Measurements from ENCODE around the gene TP73. TPM values are rescaled to one million over a fixed set of nuclear protein-coding genes. Genes with fewer than 3 reads are reported as not detected.
A peak's percentile ranks its signal among the peaks of the same experiment; 100 is the strongest.

The TP73 gene
- total and polyA plus RNA-seq, 11 donors = 0.01 to 0.53 (median 0.15) TPM; not detected in 6

DNA sequence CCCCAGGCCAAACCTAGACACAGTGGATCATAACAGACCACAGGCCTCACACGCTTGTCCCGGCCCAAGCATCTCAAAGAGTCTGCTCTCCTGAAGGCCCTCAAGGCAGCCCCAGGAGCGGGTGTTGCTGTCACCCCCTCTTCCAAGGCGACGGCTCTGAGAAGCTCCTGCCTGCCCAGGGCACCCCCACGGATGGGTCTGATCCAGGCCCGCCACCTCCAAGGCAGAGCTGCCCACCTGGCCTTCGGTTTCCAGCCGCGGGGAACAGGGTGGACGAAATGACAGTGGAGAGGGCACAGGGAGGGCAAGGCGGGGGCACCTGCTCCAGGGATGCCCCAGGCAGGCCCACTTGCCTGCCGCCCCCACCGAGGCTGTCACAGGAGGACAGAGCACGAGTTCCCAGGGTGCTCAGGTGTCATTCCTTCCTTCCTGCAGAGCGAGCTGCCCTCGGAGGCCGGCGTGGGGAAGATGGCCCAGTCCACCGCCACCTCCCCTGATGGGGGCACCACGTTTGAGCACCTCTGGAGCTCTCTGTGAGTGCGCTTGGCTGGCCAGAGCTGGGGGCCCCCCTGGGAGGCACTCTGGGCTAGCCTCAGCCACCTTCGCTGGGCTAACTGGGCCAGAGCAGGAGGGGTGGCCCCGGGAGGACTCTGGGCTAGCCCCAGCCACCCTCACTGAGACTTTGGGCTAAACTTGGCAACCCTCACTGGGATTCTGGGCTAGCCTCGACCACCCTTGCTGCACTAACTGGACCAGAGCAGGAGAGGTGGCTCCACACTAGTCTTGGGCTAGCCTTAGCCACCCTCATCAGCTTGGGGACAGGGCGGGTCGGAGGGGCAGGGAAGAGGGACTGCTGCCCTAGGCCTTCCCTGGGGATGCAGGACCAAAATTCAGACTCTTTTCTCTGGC, 29.8 kb downstream of the TP73 start:
- peaks cover 0 to 19% (median 0%) of the 10 kb centered on the region in 12 donors for H3K4me1 ChIP-seq
- no peak for TF ChIP-seq POLR2A (IDR thresholded peaks at IDR 0.05)
- TF ChIP-seq, protein P1, sequence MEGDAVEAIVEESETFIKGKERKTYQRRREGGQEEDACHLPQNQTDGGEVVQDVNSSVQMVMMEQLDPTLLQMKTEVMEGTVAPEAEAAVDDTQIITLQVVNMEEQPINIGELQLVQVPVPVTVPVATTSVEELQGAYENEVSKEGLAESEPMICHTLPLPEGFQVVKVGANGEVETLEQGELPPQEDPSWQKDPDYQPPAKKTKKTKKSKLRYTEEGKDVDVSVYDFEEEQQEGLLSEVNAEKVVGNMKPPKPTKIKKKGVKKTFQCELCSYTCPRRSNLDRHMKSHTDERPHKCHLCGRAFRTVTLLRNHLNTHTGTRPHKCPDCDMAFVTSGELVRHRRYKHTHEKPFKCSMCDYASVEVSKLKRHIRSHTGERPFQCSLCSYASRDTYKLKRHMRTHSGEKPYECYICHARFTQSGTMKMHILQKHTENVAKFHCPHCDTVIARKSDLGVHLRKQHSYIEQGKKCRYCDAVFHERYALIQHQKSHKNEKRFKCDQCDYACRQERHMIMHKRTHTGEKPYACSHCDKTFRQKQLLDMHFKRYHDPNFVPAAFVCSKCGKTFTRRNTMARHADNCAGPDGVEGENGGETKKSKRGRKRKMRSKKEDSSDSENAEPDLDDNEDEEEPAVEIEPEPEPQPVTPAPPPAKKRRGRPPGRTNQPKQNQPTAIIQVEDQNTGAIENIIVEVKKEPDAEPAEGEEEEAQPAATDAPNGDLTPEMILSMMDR (IDR thresholded peaks at IDR 0.05) = no peak
- ATAC-seq (no peak), DNase-seq (peak in 1 of 5 donors; percentile 51)
- no peaks in the 10 kb centered on the region for H3K36me3 ChIP-seq
- no peaks in the 10 kb centered on the region for H3K9me3 ChIP-seq
- peaks cover 0 to 11% (median 5%) of the 10 kb centered on the region in 9 donors for H3K27me3 ChIP-seq
- intact Hi-C loops (cut with DNase I) = no loop called here
- H3K4me3 ChIP-seq = no peak overlapping the region
- 90 to 91% (median 90%) methylated on average over 9 to 27 of the region's 27 CpGs for WGBS, 4 donors
- no peak overlapping the region for H3K27ac ChIP-seq

DNA sequence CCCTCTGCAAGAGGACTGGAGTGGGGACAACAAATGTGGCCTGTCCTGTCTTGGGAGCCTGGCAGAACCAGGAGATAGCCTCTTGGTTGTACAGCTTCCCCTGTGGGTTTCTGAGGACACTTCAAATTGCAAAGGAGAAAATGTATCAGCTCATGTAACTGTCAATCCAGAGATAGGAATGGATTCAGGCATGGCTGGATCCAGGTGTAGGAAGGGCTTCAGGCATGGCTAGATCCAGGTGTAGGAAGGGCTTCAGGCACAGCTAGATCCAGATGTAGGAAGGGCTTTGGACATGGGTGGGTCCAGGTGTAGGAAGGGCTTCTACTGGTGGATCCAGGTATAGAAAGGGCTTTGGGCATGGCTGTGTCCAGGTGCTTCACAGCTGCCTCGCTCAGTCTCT, 30.9 kb downstream of the TP73 start:
- no peak for DNase-seq
- H3K27me3 ChIP-seq = peaks cover 0 to 11% (median 5%) of the 10 kb centered on the region in 9 donors
- no peaks in the 10 kb centered on the region for H3K36me3 ChIP-seq
- intact Hi-C loops (cut with DNase I) = no loop called here
- TF ChIP-seq, protein P1 (IDR thresholded peaks at IDR 0.05) = no peak
- no peak for TF ChIP-seq POLR2A (IDR thresholded peaks at IDR 0.05)
- no peak overlapping the region for H3K4me3 ChIP-seq
- 97 to 100% (median 100%) methylated on average over 1 of the region's 1 CpG for WGBS, 4 donors
- no peaks in the 10 kb centered on the region for H3K9me3 ChIP-seq
- H3K27ac ChIP-seq = no peak overlapping the region
- no peak for ATAC-seq
- peaks cover 0 to 11% (median 0%) of the 10 kb centered on the region in 12 donors for H3K4me1 ChIP-seq

DNA sequence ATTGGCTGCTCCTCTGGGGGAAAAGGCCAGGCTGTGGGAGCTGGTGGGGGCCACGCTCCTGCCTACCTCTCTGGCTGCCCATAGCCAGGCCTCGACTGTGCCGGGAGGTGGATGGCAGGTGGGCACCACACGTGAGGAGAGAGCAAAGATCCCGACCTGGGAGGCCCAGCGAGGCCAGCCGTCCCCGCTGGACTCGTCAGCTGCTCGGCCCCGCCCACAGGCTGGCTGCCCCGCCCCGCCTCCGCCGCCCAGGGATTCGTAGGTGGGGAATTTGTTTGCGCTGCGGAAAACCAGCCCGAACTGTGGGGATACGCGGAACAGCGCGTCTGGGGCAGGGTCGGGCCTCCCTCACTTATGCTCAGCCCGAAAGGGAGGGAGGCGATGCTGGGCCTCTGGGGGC, 31.7 kb downstream of the TP73 start:
- no peak overlapping the region for H3K27ac ChIP-seq
- H3K4me1 ChIP-seq = peaks cover 0 to 12% (median 0%) of the 10 kb centered on the region in 12 donors
- H3K36me3 ChIP-seq = no peaks in the 10 kb centered on the region
- H3K9me3 ChIP-seq = no peaks in the 10 kb centered on the region
- ATAC-seq (no peak), DNase-seq (no peak)
- intact Hi-C loops (cut with DNase I) = no loop called here
- 22 to 28% (median 25%) methylated on average over 20 to 26 of the region's 26 CpGs; no CpG with 5 or more reads in 1 of the 4 donors for WGBS, 4 donors
- TF ChIP-seq, protein P1 (IDR thresholded peaks at IDR 0.05) = no peak
- TF ChIP-seq POLR2A (IDR thresholded peaks at IDR 0.05) = no peak
- peak overlapping the region in 1 of 12 donors; percentile 23 for H3K4me3 ChIP-seq
- H3K27me3 ChIP-seq = peaks cover 0 to 14% (median 5%) of the 10 kb centered on the region in 9 donors

DNA sequence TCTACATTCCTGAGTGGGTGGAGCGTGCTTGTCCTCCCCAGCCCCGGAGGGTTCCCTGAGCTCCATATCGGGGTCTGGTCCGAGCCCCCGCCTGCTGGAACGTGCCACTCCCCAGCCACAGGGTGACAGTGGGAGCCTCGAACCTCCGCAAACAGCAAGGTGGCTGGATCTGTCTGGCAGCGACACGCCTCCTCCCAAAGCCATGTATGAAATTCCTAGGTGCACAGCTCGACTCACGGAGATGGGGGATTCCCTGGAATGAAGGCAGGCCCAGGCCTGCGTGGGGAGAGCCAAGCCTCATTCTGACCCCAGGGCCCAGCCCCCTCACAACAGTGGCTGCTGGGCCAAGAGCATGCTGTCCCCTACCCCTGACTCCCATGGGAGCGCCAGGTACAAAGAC, 32.9 kb downstream of the TP73 start:
- Histone ChIP-seq H3K4me3 (no peak overlapping the region), H3K27me3 (peaks cover 0 to 25% (median 5%) of the 10 kb centered on the region in 9 donors), H3K9me3 (no peaks in the 10 kb centered on the region), H3K4me1 (peaks cover 0 to 17% (median 0%) of the 10 kb centered on the region in 12 donors), H3K27ac (no peak overlapping the region), H3K36me3 (no peaks in the 10 kb centered on the region)
- intact Hi-C loops (cut with DNase I) = loop anchor here in 1 of 10 donors (5.0 kb wide), 1 partner anchor 42 kb away; no protein-coding TSS in a partner anchor
- WGBS, 4 donors = 73 to 93% (median 86%) methylated on average over 3 to 14 of the region's 14 CpGs
- no peak for DNase-seq
- TF ChIP-seq, protein P1 (IDR thresholded peaks at IDR 0.05) = no peak
- TF ChIP-seq POLR2A (IDR thresholded peaks at IDR 0.05) = no peak
- no peak for ATAC-seq

All from heart left ventricle (tissue), 16 donors.